Endothelial cell of umbilical vein (primary cell): Measurements from ENCODE around the gene RBM33. TPM values are rescaled to one million over a fixed set of nuclear protein-coding genes. Genes with fewer than 3 reads are reported as not detected.

Experiments used
- BruUV-seq: library from RNA; stranded (reverse); fragments of 400-500 nt; replicated peaks from 2 replicates; lab custom pipeline; 2021; lab: Mats Ljungman, UMichigan
- CTCF ChIA-PET: fragments of 300-600, 350-600 bp; sonication (Branson Sonifier 250); formaldehyde crosslinking; loops from one replicate; lab custom pipeline; 2021; ENCODE audit warnings: antibody characterized with exemption, inconsistent platforms; lab: Charles Lee
- POLR2A ChIA-PET: fragments of 300-600, 350-600 bp; sonication (Branson Sonifier 250); formaldehyde crosslinking; loops from one replicate; lab custom pipeline; 2021; ENCODE audit warnings: antibody characterized with exemption, inconsistent platforms; lab: Charles Lee
- DNase-seq: peaks from one replicate; pipeline ENCODE4 v3.0.0-alpha.2; 2011; ENCODE audit warnings: low read depth, low spot score
- FAIRE-seq: peaks from 2 replicates; lab custom pipeline; 2011; peaks lifted over from hg19 to GRCh38; lab: Jason Lieb, UNC
- H2AFZ ChIP-seq: 2 replicates; pipeline ENCODE4 v1.6.0; 2012; ENCODE audit warnings: low read depth, low read length, control low read depth, inconsistent platforms
- H3K27ac ChIP-seq: 2 replicates; pipeline ENCODE4 v1.5.1; 2011; ENCODE audit warnings: low read depth, mild to moderate bottlenecking, control low read depth, low read length, moderate library complexity; ENCODE audit not compliant: insufficient read depth
- H3K27me3 ChIP-seq, 2 experiments: 2 replicates each; pipeline versions ENCODE4 v1.6.0 to v1.6.1; 2011; ENCODE audit warnings: low read length in 2 of 2, mixed read lengths in 1 of 2; ENCODE audit not compliant: control insufficient read depth in 2 of 2, insufficient read depth in 2 of 2
- H3K36me3 ChIP-seq, 2 experiments: 2 replicates in 1 of 2; 3 replicates in 1 of 2; pipeline ENCODE4 v1.5.1; 2011; ENCODE audit warnings: low read length in 2 of 2, mild to moderate bottlenecking in 1 of 2, moderate library complexity in 1 of 2; ENCODE audit not compliant: control insufficient read depth in 2 of 2, insufficient read depth in 2 of 2; ENCODE audit errors: extremely low read depth in 1 of 2
- H3K4me1 ChIP-seq: 3 replicates; pipeline ENCODE4 v1.5.1; 2011; ENCODE audit warnings: mild to moderate bottlenecking, low read length; ENCODE audit not compliant: control insufficient read depth, insufficient read depth; ENCODE audit errors: extremely low read depth
- H3K4me2 ChIP-seq: 2 replicates; pipeline ENCODE4 v1.6.1; 2011; ENCODE audit warnings: low read length, control low read depth, mixed read lengths; ENCODE audit not compliant: insufficient read depth
- H3K4me3 ChIP-seq, 3 experiments: fragments of 200-600 bp in 1 of 3; sonication (generic), shearing (Covaris generic) in 1 of 3; replicated peaks in 1 of 3; 2 replicates each; pipeline ENCODE4 v1.5.1; 2011 to 2016; ENCODE audit warnings: control low read depth in 3 of 3, low read length in 3 of 3, mild to moderate bottlenecking in 2 of 3, inconsistent platforms in 1 of 3, low read depth in 1 of 3, moderate library complexity in 1 of 3; ENCODE audit not compliant: insufficient read depth in 1 of 3
- H3K79me2 ChIP-seq: 2 replicates; pipeline ENCODE4 v1.6.0; 2012; ENCODE audit warnings: low read length, inconsistent platforms; ENCODE audit not compliant: control insufficient read depth, insufficient read depth
- H3K9ac ChIP-seq: replicated peaks from 2 replicates; pipeline ENCODE3; 2011; ENCODE audit warnings: low read length, control low read depth; ENCODE audit not compliant: insufficient read depth; ENCODE audit errors: extremely low read depth
- H3K9me1 ChIP-seq: replicated peaks from 3 replicates; pipeline ENCODE4 v1.6.0; 2011; ENCODE audit warnings: mild to moderate bottlenecking, low read length; ENCODE audit not compliant: control insufficient read depth, insufficient read depth; ENCODE audit errors: extremely low read depth
- H3K9me3 ChIP-seq: replicated peaks from 2 replicates; pipeline ENCODE4 v1.5.1; 2012; ENCODE audit warnings: low read length, inconsistent platforms; ENCODE audit not compliant: control insufficient read depth, insufficient read depth
- H4K20me1 ChIP-seq: replicated peaks from 2 replicates; pipeline ENCODE3; 2011; ENCODE audit warnings: mild to moderate bottlenecking, low read length; ENCODE audit not compliant: control insufficient read depth, insufficient read depth; ENCODE audit errors: extremely low read depth
- EZH2 ChIP-seq: IDR thresholded peaks from 2 replicates; pipeline ENCODE4 v1.6.1; 2012; ENCODE audit warnings: borderline replicate concordance, low read depth, mild to moderate bottlenecking, moderate library complexity, low read length, inconsistent platforms; ENCODE audit not compliant: severe bottlenecking
- FOS ChIP-seq: IDR thresholded peaks from 2 replicates; pipeline ENCODE4 v1.6.1; 2011; ENCODE audit warnings: mild to moderate bottlenecking, low read length, moderate library complexity, borderline replicate concordance; ENCODE audit not compliant: insufficient read depth
- GATA2 ChIP-seq: IDR thresholded peaks from 2 replicates; pipeline ENCODE4 v1.7.0; 2011; ENCODE audit warnings: low read depth, mild to moderate bottlenecking, moderate library complexity, mixed read lengths, low read length; ENCODE audit not compliant: insufficient read length, insufficient read depth
- JUN ChIP-seq: IDR thresholded peaks from 2 replicates; pipeline ENCODE4 v1.6.1; 2011; ENCODE audit warnings: borderline replicate concordance, low read depth; ENCODE audit not compliant: insufficient read length, insufficient read depth
- POLR2A ChIP-seq: IDR thresholded peaks from 2 replicates; pipeline ENCODE4 v1.6.1; 2012; ENCODE audit warnings: low read depth, mild to moderate bottlenecking, control low read depth, low read length
- POLR2AphosphoS5 ChIP-seq: IDR thresholded peaks from 2 replicates; pipeline ENCODE4 v1.6.1; 2012; ENCODE audit warnings: low read depth, mild to moderate bottlenecking, control low read depth, low read length, moderate library complexity; ENCODE audit not compliant: insufficient read depth
- dilution Hi-C: fragments of 300-500 bp; cut with MboI; formaldehyde crosslinking; loops from one replicate; pipeline ENCODE4 v1.15.0; 2019; ENCODE audit warnings: low sequenced_read_pairs; ENCODE audit not compliant: extremely low pct_ligation_motif_present
- intact Hi-C: fragments of 100-400 bp; cut with micrococcal nuclease; formaldehyde crosslinking; loops from one replicate; pipeline ENCODE4 v1.10.0; 2022
- polyA plus RNA-seq, 4 experiments: library from polyadenylated mRNA; depleted of rRNA in 3 of 4; stranded (reverse) in 3 of 4; unstranded in 1 of 4; fragments of >200 nt; gene quantifications; 2 replicates each; pipeline versions ENCODE4 v1.2.1 to v1.2.3, GENCODE V29; 2011 to 2012; ENCODE audit warnings: missing spikeins in 1 of 4
- total RNA-seq: library from RNA; stranded (reverse); gene quantifications from 2 replicates; pipeline ENCODE4 v1.2.3, GENCODE V29; 2021
- TF ChIP-seq, protein P1 (sequence below): IDR thresholded peaks from 2 replicates; pipeline ENCODE4 v1.6.1; 2011; ENCODE audit not compliant: insufficient read depth, insufficient read length
- TF ChIP-seq, protein P2 (sequence below), 2 donors: IDR thresholded peaks; 1 replicate in 1 of 2; 2 replicates in 1 of 2; pipeline ENCODE4 v1.5.1; 2011; ENCODE audit warnings: low read length in 2 of 2, mild to moderate bottlenecking in 2 of 2, moderate library complexity in 2 of 2, control low read depth in 1 of 2, inconsistent platforms in 1 of 2, low read depth in 1 of 2; ENCODE audit not compliant: insufficient read depth in 1 of 2; ENCODE audit errors: extremely low read depth in 1 of 2

RBM33 gene
- total and polyA plus RNA-seq, 2 donors (not counting 3 experiments of a cell fraction or from before 2014, with no cell fraction given) = 16.2 to 68.2 TPM

DNA sequence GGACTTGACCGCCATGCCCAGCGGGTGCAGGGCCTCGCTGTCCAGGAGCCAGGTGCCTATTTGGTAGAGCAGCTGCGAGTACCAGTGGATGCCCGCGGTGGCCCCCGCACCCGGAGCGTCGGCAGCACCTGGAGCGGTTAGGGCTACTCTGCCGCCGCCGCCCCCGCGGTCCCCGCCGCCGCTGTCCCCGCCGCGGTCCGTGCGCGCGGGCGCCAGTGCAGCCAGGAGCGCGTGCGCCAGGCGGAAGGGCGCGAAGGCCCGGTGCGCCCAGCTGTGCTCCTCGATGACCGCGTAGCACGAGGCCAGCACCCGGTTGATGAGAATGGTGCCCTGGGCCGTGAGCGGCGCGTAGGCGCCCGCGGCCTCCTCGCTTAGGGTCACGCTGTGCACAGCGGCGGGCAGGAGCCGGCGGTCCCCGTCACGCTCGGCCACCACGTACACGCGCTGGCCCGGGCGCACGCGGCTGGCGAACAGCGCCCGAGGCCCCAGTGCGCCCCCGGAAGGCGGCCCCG, 158.5 kb downstream of the RBM33 start:
- peaks cover 12 to 38% of the 10 kb centered on the region in 2 experiments for H3K27me3 ChIP-seq
- no peaks in the 10 kb centered on the region for H3K79me2 ChIP-seq
- no peak for TF ChIP-seq JUN
- peak; percentile 74 for TF ChIP-seq EZH2
- TF ChIP-seq POLR2A = no peak
- TF ChIP-seq POLR2AphosphoS5 = no peak
- no peak overlapping the region for H3K27ac ChIP-seq
- BruUV-seq = no TSS peak
- no peaks in the 10 kb centered on the region for H3K36me3 ChIP-seq
- ChIA-PET CTCF (interaction anchor here (1.1 kb wide), 1 partner anchor 204 kb away, joined by 3 read pairs; no protein-coding TSS in a partner anchor), POLR2A (no interaction called here)
- dilution Hi-C loops (no loop called here), intact Hi-C loops (loop anchor here (10.0 kb wide), 1 partner anchor 598 kb away; no protein-coding TSS in a partner anchor)
- no peaks in the 10 kb centered on the region for H4K20me1 ChIP-seq
- H3K4me1 ChIP-seq = peaks cover 19% of the 10 kb centered on the region
- FAIRE-seq = no peak
- H3K9me3 ChIP-seq = no peaks in the 10 kb centered on the region
- H3K9me1 ChIP-seq = no peaks in the 10 kb centered on the region
- no peak overlapping the region for H3K9ac ChIP-seq
- H3K4me2 ChIP-seq = peak overlapping the region; percentile 30
- no peak for DNase-seq
- H2AFZ ChIP-seq = peak overlapping the region; percentile 79
- no peak overlapping the region for H3K4me3 ChIP-seq

DNA sequence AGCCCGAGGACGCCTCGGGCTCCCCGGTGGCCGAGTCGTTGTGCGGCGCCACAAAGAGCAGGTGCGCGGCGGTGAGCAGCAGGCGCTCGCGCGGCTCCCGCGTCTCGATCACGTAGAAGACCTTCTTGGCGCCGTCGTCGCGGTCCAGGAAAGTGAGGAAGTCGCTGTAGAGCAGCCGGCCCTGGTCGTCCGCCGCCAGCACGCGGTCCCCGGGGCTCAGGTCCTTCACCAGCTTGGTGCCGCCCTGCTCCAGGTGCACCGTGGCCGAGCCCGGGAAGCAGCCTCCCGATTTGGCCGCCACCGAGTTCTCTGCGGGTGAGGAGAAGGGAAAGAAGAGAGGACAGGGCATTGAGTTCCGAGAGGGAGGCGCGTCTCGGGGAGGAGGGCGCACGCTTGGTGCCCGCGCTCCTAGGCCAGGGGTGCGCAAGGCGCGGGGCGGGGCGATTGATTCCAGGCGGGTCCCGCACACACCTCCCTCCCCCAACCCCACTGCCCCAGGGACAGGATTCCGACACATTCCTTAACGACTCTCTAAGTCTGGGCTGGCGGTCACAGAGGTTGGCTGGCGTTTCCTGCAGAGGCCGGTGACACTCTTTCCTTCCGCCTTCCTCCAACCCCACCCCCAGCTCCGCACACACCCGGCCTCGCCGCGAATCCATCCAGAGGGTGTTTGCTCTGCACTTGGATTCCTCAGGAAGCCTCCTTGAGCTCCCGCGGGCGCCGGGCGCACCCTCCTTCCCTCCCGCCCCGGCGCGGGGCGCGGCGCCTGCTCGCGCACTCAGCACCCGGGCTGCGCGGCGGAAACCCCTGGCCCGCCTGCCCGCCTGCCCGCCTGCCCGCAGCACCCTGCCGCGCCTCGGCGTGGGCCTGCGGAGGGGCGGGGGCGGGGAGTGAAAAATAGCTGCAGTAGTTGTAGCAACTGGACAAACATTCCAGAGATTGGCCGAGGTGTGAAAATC, 159.2 kb downstream of the RBM33 start:
- no peak for DNase-seq

More for the DNA sequence above, 159.2 kb downstream of the RBM33 start:
- no TSS peak for BruUV-seq
- Histone ChIP-seq H3K4me3 (peak overlapping the region in 2 of 3 experiments; percentile 7 to 11), H2AFZ (peak overlapping the region; percentile 79), H3K79me2 (no peaks in the 10 kb centered on the region), H3K9me3 (no peaks in the 10 kb centered on the region), H3K9ac (no peak overlapping the region), H3K9me1 (no peaks in the 10 kb centered on the region), H3K27me3 (peaks cover 12 to 43% of the 10 kb centered on the region in 2 experiments), H3K4me2 (peak overlapping the region; percentile 30), H4K20me1 (no peaks in the 10 kb centered on the region), H3K4me1 (peaks cover 21% of the 10 kb centered on the region), H3K27ac (no peak overlapping the region), H3K36me3 (no peaks in the 10 kb centered on the region)
- dilution Hi-C loops = no loop called here
- POLR2A ChIA-PET = no interaction called here
- peak; percentile 75 for FAIRE-seq
- intact Hi-C loops = loop anchor here (2.0 to 10.0 kb wide), 4 partner anchors 599 to 1013 kb away; partner anchors contain the start of gene RNF32
- CTCF ChIA-PET = interaction anchor here (1.1 to 1.3 kb wide), 3 partner anchors 12 to 669 kb away, joined by 3 to 4 read pairs (median 3); no protein-coding TSS in a partner anchor
- TF ChIP-seq, protein P1, sequence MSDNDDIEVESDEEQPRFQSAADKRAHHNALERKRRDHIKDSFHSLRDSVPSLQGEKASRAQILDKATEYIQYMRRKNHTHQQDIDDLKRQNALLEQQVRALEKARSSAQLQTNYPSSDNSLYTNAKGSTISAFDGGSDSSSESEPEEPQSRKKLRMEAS = no peak
- TF ChIP-seq GATA2 (no peak), EZH2 (peak; percentile 76), POLR2A (no peak), POLR2AphosphoS5 (no peak), FOS (peak; percentile 42)
- TF ChIP-seq, protein P2, sequence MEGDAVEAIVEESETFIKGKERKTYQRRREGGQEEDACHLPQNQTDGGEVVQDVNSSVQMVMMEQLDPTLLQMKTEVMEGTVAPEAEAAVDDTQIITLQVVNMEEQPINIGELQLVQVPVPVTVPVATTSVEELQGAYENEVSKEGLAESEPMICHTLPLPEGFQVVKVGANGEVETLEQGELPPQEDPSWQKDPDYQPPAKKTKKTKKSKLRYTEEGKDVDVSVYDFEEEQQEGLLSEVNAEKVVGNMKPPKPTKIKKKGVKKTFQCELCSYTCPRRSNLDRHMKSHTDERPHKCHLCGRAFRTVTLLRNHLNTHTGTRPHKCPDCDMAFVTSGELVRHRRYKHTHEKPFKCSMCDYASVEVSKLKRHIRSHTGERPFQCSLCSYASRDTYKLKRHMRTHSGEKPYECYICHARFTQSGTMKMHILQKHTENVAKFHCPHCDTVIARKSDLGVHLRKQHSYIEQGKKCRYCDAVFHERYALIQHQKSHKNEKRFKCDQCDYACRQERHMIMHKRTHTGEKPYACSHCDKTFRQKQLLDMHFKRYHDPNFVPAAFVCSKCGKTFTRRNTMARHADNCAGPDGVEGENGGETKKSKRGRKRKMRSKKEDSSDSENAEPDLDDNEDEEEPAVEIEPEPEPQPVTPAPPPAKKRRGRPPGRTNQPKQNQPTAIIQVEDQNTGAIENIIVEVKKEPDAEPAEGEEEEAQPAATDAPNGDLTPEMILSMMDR (IDR thresholded peaks at IDR 0.05; ENCODE audit: extremely low read depth in 1 of 2, insufficient read depth in 1 of 2, low read depth in 1 of 2, low read length in 2 of 2) = no peak
